H1 (cell line): ENCODE measurements around the gene ASIC2. TPM values are rescaled to one million over a fixed set of nuclear protein-coding genes. Genes with fewer than 3 reads are reported as not detected.

Experiments used
- CTCF ChIA-PET: fragments of 300-600 bp; sonication (Branson Sonifier 250); formaldehyde crosslinking; loops from one replicate; lab custom pipeline; 2021; ENCODE audit not compliant: partially characterized antibody; lab: Charles Lee
- POLR2A ChIA-PET: fragments of 300-600 bp; sonication (Branson Sonifier 250); formaldehyde crosslinking; loops from one replicate; lab custom pipeline; 2021; ENCODE audit warnings: inconsistent platforms; ENCODE audit not compliant: partially characterized antibody; lab: Charles Lee
- DNase-seq, 2 experiments: peaks; one replicate each; pipeline versions ENCODE4 v3.0.0 to v3.0.0-alpha.2; 2010 to 2022; ENCODE audit warnings: low spot score in 2 of 2, low read depth in 1 of 2, mixed read lengths in 1 of 2
- FAIRE-seq: peaks from 2 replicates; lab custom pipeline; 2011; peaks lifted over from hg19 to GRCh38; lab: Jason Lieb, UNC
- H2AFZ ChIP-seq: 2 replicates; pipeline ENCODE4 v1.8.1; 2012; ENCODE audit warnings: low read length, inconsistent platforms
- H2AK5ac ChIP-seq: 2 replicates; pipeline ENCODE4 v1.6.1; 2013; ENCODE audit warnings: low read depth, low read length
- H2BK120ac ChIP-seq: replicated peaks from 2 replicates; pipeline ENCODE3; 2013; ENCODE audit warnings: low read depth, low read length, inconsistent platforms
- H2BK12ac ChIP-seq: 2 replicates; pipeline ENCODE4 v1.6.1; 2013; ENCODE audit warnings: low read depth, low read length
- H2BK15ac ChIP-seq: 2 replicates; pipeline ENCODE4 v1.6.1; 2013; ENCODE audit warnings: low read length
- H2BK20ac ChIP-seq: 2 replicates; pipeline ENCODE4 v1.6.1; 2013; ENCODE audit warnings: low read length
- H2BK5ac ChIP-seq: 2 replicates; pipeline ENCODE4 v1.6.1; 2013; ENCODE audit warnings: low read depth, low read length
- H3K14ac ChIP-seq: 2 replicates; pipeline ENCODE4 v1.6.1; 2013; ENCODE audit warnings: inconsistent platforms; ENCODE audit not compliant: insufficient read length
- H3K18ac ChIP-seq: 2 replicates; pipeline ENCODE4 v1.6.1; 2013; ENCODE audit warnings: low read length; ENCODE audit errors: extremely low read depth
- H3K23ac ChIP-seq: 2 replicates; pipeline ENCODE4 v1.6.1; 2013; ENCODE audit warnings: inconsistent platforms; ENCODE audit not compliant: insufficient read length
- H3K23me2 ChIP-seq: 2 replicates; pipeline ENCODE4 v1.6.1; 2013; ENCODE audit warnings: low read depth, low read length
- H3K27ac ChIP-seq: 2 replicates; pipeline ENCODE4 v1.6.1; 2011; ENCODE audit warnings: low read depth, low read length, inconsistent platforms
- H3K27me3 ChIP-seq, 4 experiments: replicated peaks in 1 of 4; 1 replicate in 1 of 4; 2 replicates in 3 of 4; pipeline versions ENCODE4 v1.6.1 to v1.8.1; 2011 to 2013; ENCODE audit warnings: low read length in 3 of 4, mild to moderate bottlenecking in 3 of 4, inconsistent platforms in 2 of 4, mixed read lengths in 2 of 4, moderate library complexity in 1 of 4; ENCODE audit not compliant: control insufficient read depth in 3 of 4, insufficient read depth in 3 of 4; ENCODE audit errors: extremely low read depth in 1 of 4
- H3K36me3 ChIP-seq, 4 experiments: 2 replicates each; pipeline versions ENCODE4 v1.6.1 to v1.8.1; 2011 to 2013; ENCODE audit warnings: mild to moderate bottlenecking in 4 of 4, low read length in 3 of 4, moderate library complexity in 2 of 4, control low read depth in 1 of 4, inconsistent platforms in 1 of 4; ENCODE audit not compliant: insufficient read depth in 4 of 4, control insufficient read depth in 2 of 4
- H3K4ac ChIP-seq: replicated peaks from 2 replicates; pipeline ENCODE3; 2013; ENCODE audit warnings: low read length, low read depth, mixed read lengths, inconsistent platforms; ENCODE audit not compliant: insufficient read length
- H3K4me1 ChIP-seq, 4 experiments: replicated peaks in 1 of 4; 1 replicate in 1 of 4; 2 replicates in 3 of 4; pipeline versions ENCODE4 v1.6.1 to v1.8.1; 2011 to 2013; ENCODE audit warnings: low read length in 3 of 4, inconsistent platforms in 2 of 4, mixed read lengths in 1 of 4; ENCODE audit not compliant: insufficient read depth in 4 of 4, control insufficient read depth in 3 of 4
- H3K4me2 ChIP-seq, 2 experiments: 2 replicates each; pipeline versions ENCODE4 v1.6.1 to v1.8.1; 2011 to 2013; ENCODE audit warnings: low read depth in 2 of 2, low read length in 2 of 2, control low read depth in 1 of 2, inconsistent platforms in 1 of 2, mild to moderate bottlenecking in 1 of 2; ENCODE audit not compliant: insufficient read depth in 1 of 2
- H3K4me3 ChIP-seq, 4 experiments: fragments of 200-600, 300-600 bp in 1 of 4; sonication (generic), shearing (Covaris generic), sonication (Bioruptor Twin) in 1 of 4; 2 replicates each; pipeline versions ENCODE4 v1.5.1 to v1.8.1; 2011 to 2016; ENCODE audit warnings: low read length in 4 of 4, low read depth in 3 of 4, control low read depth in 2 of 4, inconsistent platforms in 2 of 4, mild to moderate bottlenecking in 2 of 4, mixed read lengths in 1 of 4, moderate library complexity in 1 of 4; ENCODE audit not compliant: insufficient read depth in 2 of 4; ENCODE audit errors: extremely low read depth in 1 of 4
- H3K56ac ChIP-seq: replicated peaks from 2 replicates; pipeline ENCODE3; 2013; ENCODE audit warnings: low read depth, mild to moderate bottlenecking, mixed read lengths, low read length, inconsistent platforms; ENCODE audit not compliant: insufficient read length
- H3K79me1 ChIP-seq: 2 replicates; pipeline ENCODE4 v1.6.1; 2013; ENCODE audit warnings: low read depth, low read length, control low read depth
- H3K79me2 ChIP-seq, 2 experiments: 2 replicates each; pipeline versions ENCODE4 v1.6.1 to v1.8.1; 2012 to 2013; ENCODE audit warnings: low read length in 2 of 2, mild to moderate bottlenecking in 2 of 2, inconsistent platforms in 1 of 2; ENCODE audit not compliant: insufficient read depth in 2 of 2, control insufficient read depth in 1 of 2
- H3K9ac ChIP-seq, 4 experiments: replicated peaks in 1 of 4; 1 replicate in 1 of 4; 2 replicates in 3 of 4; pipeline versions ENCODE4 v1.6.1 to v1.8.1; 2011 to 2013; ENCODE audit warnings: low read depth in 3 of 4, low read length in 3 of 4, control low read depth in 2 of 4, mild to moderate bottlenecking in 2 of 4, moderate library complexity in 2 of 4, inconsistent platforms in 1 of 4; ENCODE audit errors: extremely low read depth in 1 of 4
- H3K9me3 ChIP-seq, 2 experiments: 2 replicates each; pipeline versions ENCODE4 v1.6.1 to v1.8.1; 2012 to 2013; ENCODE audit warnings: mild to moderate bottlenecking in 2 of 2, moderate library complexity in 2 of 2, control low read depth in 1 of 2, inconsistent platforms in 1 of 2, low read depth in 1 of 2, low read length in 1 of 2, mixed read lengths in 1 of 2; ENCODE audit not compliant: insufficient read depth in 2 of 2
- H4K20me1 ChIP-seq, 2 experiments: replicated peaks in 1 of 2; 2 replicates each; pipeline versions ENCODE3 to v1.8.1; 2011 to 2013; ENCODE audit warnings: inconsistent platforms in 2 of 2, low read length in 2 of 2, mild to moderate bottlenecking in 1 of 2; ENCODE audit not compliant: insufficient read depth in 2 of 2, control insufficient read depth in 1 of 2
- H4K5ac ChIP-seq: 2 replicates; pipeline ENCODE4 v1.6.1; 2013; ENCODE audit warnings: low read length, low read depth, mixed read lengths, inconsistent platforms; ENCODE audit not compliant: insufficient read length
- H4K8ac ChIP-seq: 2 replicates; pipeline ENCODE4 v1.8.0; 2013; ENCODE audit warnings: mild to moderate bottlenecking, moderate library complexity, low read length, inconsistent platforms; ENCODE audit not compliant: insufficient read depth; ENCODE audit errors: extremely low read depth
- H4K91ac ChIP-seq: replicated peaks from 2 replicates; pipeline ENCODE3; 2013; ENCODE audit warnings: low read length, mixed read lengths, inconsistent platforms; ENCODE audit not compliant: insufficient read length
- CTBP2 ChIP-seq: IDR thresholded peaks from 2 replicates; pipeline ENCODE4 v1.7.0; 2011; ENCODE audit warnings: borderline replicate concordance, mild to moderate bottlenecking, moderate library complexity, mixed read lengths, low read length; ENCODE audit not compliant: insufficient read depth, insufficient read length
- CTCF ChIP-seq, 3 experiments: IDR thresholded peaks; 1 replicate in 2 of 3; 2 replicates in 1 of 3; pipeline versions ENCODE4 v1.5.1 to v1.6.1; 2011; ENCODE audit warnings: low read length in 3 of 3, mild to moderate bottlenecking in 3 of 3, inconsistent platforms in 2 of 3, low read depth in 1 of 3, moderate library complexity in 1 of 3; ENCODE audit not compliant: insufficient read depth in 1 of 3; ENCODE audit errors: control extremely low read depth in 1 of 3
- RAD21 ChIP-seq, 2 experiments: IDR thresholded peaks in 1 of 2; conservative IDR thresholded peaks in 1 of 2; 2 replicates each; pipeline ENCODE4 v1.6.1; 2011; ENCODE audit warnings: low read depth in 2 of 2, low read length in 2 of 2, improper control_type of control experiment in 1 of 2, inconsistent platforms in 1 of 2, mild to moderate bottlenecking in 1 of 2, moderate library complexity in 1 of 2
- WGBS, 2 experiments: shearing (Covaris generic) in 1 of 2; methylation state at CpG; one replicate each; pipeline versions ENCODE4 v1.1.6 to v1.1.7; 2013 to 2015; ENCODE audit warnings: low lambda C conversion rate in 2 of 2, mixed read lengths in 2 of 2, inconsistent platforms in 1 of 2, low coverage in 1 of 2, missing lambda C conversion rate in 1 of 2; ENCODE audit not compliant: insufficient replicate concordance in 2 of 2, insufficient coverage in 1 of 2, insufficient read length in 1 of 2; ENCODE audit errors: extremely low coverage in 1 of 2, missing lambda C conversion rate in 1 of 2; 5-methylcytosine and 5-hydroxymethylcytosine counted together
- polyA plus RNA-seq, 7 experiments: library from polyadenylated mRNA; depleted of rRNA in 3 of 7; stranded (reverse) in 5 of 7; unstranded in 2 of 7; fragments of >200 nt in 5 of 7; fragments of 200-250 nt in 2 of 7; gene quantifications; 1 replicate in 5 of 7; 2 replicates in 1 of 7; 4 replicates in 1 of 7; pipeline versions ENCODE4 v1.2.1 to v1.2.3, GENCODE V29; 2011 to 2013; ENCODE audit warnings: missing spikeins in 2 of 7, mixed read lengths in 2 of 7
- total RNA-seq: library from RNA; stranded (reverse); fragmentation: NEBNext Ultra II Directional; extraction: Animal tissue kit (Norgen Biotek cat#: 25700); gene quantifications from 2 replicates; pipeline ENCODE4 v1.2.1, GENCODE V29; 2021

The ASIC2 gene
- total and polyA plus RNA-seq, 2 of the 8 experiments (the other 6 are each of a cell fraction or from before 2014, with no cell fraction given) = 0.86 to 1.2 TPM

GRCh38 chr17:33021731-33022408 is 271.2 kb downstream of the ASIC2 start:
- H3K23me2 ChIP-seq = peaks cover 5% of the 10 kb centered on the region; the same call in 1 of the 2 replicates
- H2AFZ ChIP-seq = 0 out of 2 replicates have a peak overlapping the region, but pooled peaks have one; percentile 3
- no peaks in the 10 kb centered on the region for H3K79me2 ChIP-seq
- H3K79me1 ChIP-seq = no peaks in the 10 kb centered on the region
- H4K5ac ChIP-seq = no peak overlapping the region
- no peak overlapping the region for H3K56ac ChIP-seq
- TF ChIP-seq RAD21 (IDR thresholded peaks at IDR 0.05 in 1 of 2, conservative IDR thresholded peaks at IDR 0.05 in 1 of 2; ENCODE audit: low read depth in 2 of 2, low read length in 2 of 2) (peak; percentile 31 to 43), CTBP2 (no peak), CTCF (IDR thresholded peaks at IDR 0.05; ENCODE audit: control extremely low read depth in 1 of 3, insufficient read depth in 1 of 3, low read depth in 1 of 3, low read length in 3 of 3) (peak in 1 of 3 experiments; percentile 52; a peak in 2 of 4 replicates)
- TF ChIP-seq, all 59 proteins: peak for 2
- H2BK12ac ChIP-seq = peak overlapping the region; percentile 9; the same call in 1 of the 2 replicates
- WGBS, 2 experiments = 59% methylated on average over 12 of the region's 12 CpGs; no CpG with 5 or more reads in 1 of the 2 experiments
- H3K27ac ChIP-seq = no peak overlapping the region
- FAIRE-seq (peak; percentile 63), DNase-seq (peak in 1 of 2 experiments; percentile 48)
- no peak overlapping the region for H2BK120ac ChIP-seq
- H2BK15ac ChIP-seq = 0 out of 2 replicates have a peak overlapping the region, but pooled peaks have one; percentile 2
- no peak overlapping the region for H3K9ac ChIP-seq
- no peak overlapping the region for H3K4ac ChIP-seq
- H3K23ac ChIP-seq = no peak overlapping the region
- no peaks in the 10 kb centered on the region; a peak in 2 of 7 replicates for H3K27me3 ChIP-seq
- POLR2A ChIA-PET = no interaction called here
- H2BK20ac ChIP-seq = no peak overlapping the region
- no peak overlapping the region for H3K4me3 ChIP-seq
- no peak overlapping the region for H4K8ac ChIP-seq
- H3K9me3 ChIP-seq = no peaks in the 10 kb centered on the region
- H3K18ac ChIP-seq = no peak overlapping the region; the same call in 1 of the 2 replicates
- H2AK5ac ChIP-seq = no peak overlapping the region
- no peak overlapping the region for H3K4me2 ChIP-seq
- CTCF ChIA-PET = interaction anchor here (1.0 to 6.4 kb wide), 9 partner anchors 8 to 498 kb away, joined by 3 to 43 read pairs (median 4); no protein-coding TSS in a partner anchor
- H3K36me3 ChIP-seq = no peaks in the 10 kb centered on the region
- no peaks in the 10 kb centered on the region for H4K20me1 ChIP-seq
- H2BK5ac ChIP-seq = no peak overlapping the region
- H4K91ac ChIP-seq = no peak overlapping the region
- H3K4me1 ChIP-seq = peaks cover 0 to 12% (median 5%) of the 10 kb centered on the region in 4 experiments; a peak in 5 of 7 replicates
- H3K14ac ChIP-seq = no peak overlapping the region
